ENCODE results near the gene IL12B.

The IL12B gene

GRCh38 chr5:159324102-159324755 is 6.1 kb downstream of the IL12B start:
- no peaks in the 10 kb centered on the region for H3K36me3 Mint-ChIP-seq (ENCODE audit: insufficient read depth)
- H3K4me1 Mint-ChIP-seq (ENCODE audit: low read depth in 2 of 2), result no peaks in the 10 kb centered on the region
- H3K9me3 Mint-ChIP-seq, result no peaks in the 10 kb centered on the region
- no peak overlapping the region for H3K27ac Mint-ChIP-seq
- peaks cover 19 to 20% of the 10 kb centered on the region in 2 donors for H3K27me3 Mint-ChIP-seq
- ATAC-seq (replicated peaks) (no peak), DNase-seq (no peak)
- H3K4me3 Mint-ChIP-seq, result no peak overlapping the region

- H3K4me1 Mint-ChIP-seq (ENCODE audit: low read depth in 2 of 2), result no peaks in the 10 kb centered on the region
- ATAC-seq (replicated peaks) (no peak), DNase-seq (no peak)
- peaks cover 19 to 20% of the 10 kb centered on the region in 2 donors for H3K27me3 Mint-ChIP-seq
- H3K4me3 Mint-ChIP-seq, result no peak overlapping the region
- H3K36me3 Mint-ChIP-seq (ENCODE audit: insufficient read depth), result no peaks in the 10 kb centered on the region
- H3K9me3 Mint-ChIP-seq, result no peaks in the 10 kb centered on the region
- H3K27ac Mint-ChIP-seq, result no peak overlapping the region
These were observed 8.1 kb downstream of the IL12B start for GRCh38 chr5:159322180-159322579.

GRCh38 chr5:159319832-159320231 is 10.5 kb downstream of the IL12B start:
- Mint-ChIP-seq H3K27me3 (peaks cover 5 to 11% of the 10 kb centered on the region in 2 donors), H3K9me3 (no peaks in the 10 kb centered on the region), H3K36me3 (ENCODE audit: insufficient read depth) (no peaks in the 10 kb centered on the region), H3K4me3 (no peak overlapping the region), H3K4me1 (ENCODE audit: low read depth in 2 of 2) (no peaks in the 10 kb centered on the region), H3K27ac (no peak overlapping the region)
- no peak for ATAC-seq (replicated peaks)
- no peak for DNase-seq

GRCh38 chr5:159319363-159319762 is 10.9 kb downstream of the IL12B start:
- Mint-ChIP-seq H3K27ac (no peak overlapping the region), H3K36me3 (ENCODE audit: insufficient read depth) (no peaks in the 10 kb centered on the region), H3K9me3 (no peaks in the 10 kb centered on the region), H3K27me3 (peaks cover 2 to 11% of the 10 kb centered on the region in 2 donors), H3K4me1 (ENCODE audit: low read depth in 2 of 2) (no peaks in the 10 kb centered on the region), H3K4me3 (no peak overlapping the region)
- DNase-seq (no peak), ATAC-seq (replicated peaks) (no peak)

- DNase-seq (no peak), ATAC-seq (replicated peaks) (no peak)
- Mint-ChIP-seq H3K27ac (no peak overlapping the region), H3K27me3 (peaks cover 10 to 11% of the 10 kb centered on the region in 2 donors), H3K9me3 (no peaks in the 10 kb centered on the region), H3K4me3 (no peak overlapping the region), H3K36me3 (ENCODE audit: insufficient read depth) (no peaks in the 10 kb centered on the region), H3K4me1 (ENCODE audit: low read depth in 2 of 2) (no peaks in the 10 kb centered on the region)
These were observed 11.8 kb downstream of the IL12B start for GRCh38 chr5:159318448-159318847.

GRCh38 chr5:159317849-159318248 is 12.4 kb downstream of the IL12B start:
- peaks cover 10 to 16% of the 10 kb centered on the region in 2 donors for H3K27me3 Mint-ChIP-seq
- H3K4me1 Mint-ChIP-seq (ENCODE audit: low read depth in 2 of 2), result no peaks in the 10 kb centered on the region
- no peaks in the 10 kb centered on the region for H3K9me3 Mint-ChIP-seq
- no peak overlapping the region for H3K4me3 Mint-ChIP-seq
- ATAC-seq (replicated peaks) (no peak), DNase-seq (no peak)
- H3K36me3 Mint-ChIP-seq (ENCODE audit: insufficient read depth), result no peaks in the 10 kb centered on the region
- no peak overlapping the region for H3K27ac Mint-ChIP-seq

- Mint-ChIP-seq H3K27me3 (peaks cover 11 to 27% of the 10 kb centered on the region in 2 donors), H3K9me3 (no peaks in the 10 kb centered on the region), H3K4me1 (ENCODE audit: low read depth in 2 of 2) (no peaks in the 10 kb centered on the region), H3K36me3 (ENCODE audit: insufficient read depth) (no peaks in the 10 kb centered on the region), H3K4me3 (no peak overlapping the region), H3K27ac (no peak overlapping the region)
- ATAC-seq (replicated peaks), result peak; percentile 68
- DNase-seq, result peak; percentile 21 to 37 (median 33)
These were observed 13.5 kb downstream of the IL12B start for GRCh38 chr5:159316519-159317383.

- no peak overlapping the region for H3K27ac Mint-ChIP-seq
- H3K9me3 Mint-ChIP-seq, result no peaks in the 10 kb centered on the region
- H3K4me1 Mint-ChIP-seq (ENCODE audit: low read depth in 2 of 2), result peaks cover 0 to 8% of the 10 kb centered on the region in 2 donors
- no peaks in the 10 kb centered on the region for H3K36me3 Mint-ChIP-seq (ENCODE audit: insufficient read depth)
- no peak for DNase-seq
- ATAC-seq (replicated peaks), result no peak
- H3K27me3 Mint-ChIP-seq, result peaks cover 41 to 54% of the 10 kb centered on the region in 2 donors
- H3K4me3 Mint-ChIP-seq, result no peak overlapping the region
These were observed 17.1 kb downstream of the IL12B start for GRCh38 chr5:159313197-159313596.

GRCh38 chr5:159311063-159311462 is 19.2 kb downstream of the IL12B start:
- ATAC-seq (replicated peaks) (no peak), DNase-seq (no peak)
- Mint-ChIP-seq H3K27ac (no peak overlapping the region), H3K4me1 (ENCODE audit: low read depth in 2 of 2) (peaks cover 0 to 8% of the 10 kb centered on the region in 2 donors), H3K9me3 (no peaks in the 10 kb centered on the region), H3K36me3 (ENCODE audit: insufficient read depth) (no peaks in the 10 kb centered on the region), H3K27me3 (peaks cover 50 to 59% of the 10 kb centered on the region in 2 donors), H3K4me3 (no peak overlapping the region)

GRCh38 chr5:159310511-159310910 is 19.8 kb downstream of the IL12B start:
- Mint-ChIP-seq H3K4me1 (ENCODE audit: low read depth in 2 of 2) (peaks cover 0 to 8% of the 10 kb centered on the region in 2 donors), H3K27me3 (peaks cover 50 to 59% of the 10 kb centered on the region in 2 donors), H3K9me3 (no peaks in the 10 kb centered on the region), H3K36me3 (ENCODE audit: insufficient read depth) (no peaks in the 10 kb centered on the region), H3K27ac (no peak overlapping the region), H3K4me3 (peak overlapping the region in 1 of 2 donors; percentile 17)
- ATAC-seq (replicated peaks), result peak; percentile 52
- DNase-seq, result no peak

- Mint-ChIP-seq H3K4me3 (peak overlapping the region in 1 of 2 donors; percentile 17), H3K9me3 (no peaks in the 10 kb centered on the region), H3K27me3 (peaks cover 50 to 59% of the 10 kb centered on the region in 2 donors), H3K36me3 (ENCODE audit: insufficient read depth) (no peaks in the 10 kb centered on the region), H3K27ac (no peak overlapping the region), H3K4me1 (ENCODE audit: low read depth in 2 of 2) (peaks cover 0 to 8% of the 10 kb centered on the region in 2 donors)
- ATAC-seq (replicated peaks), result no peak
- no peak for DNase-seq
These were observed 20.4 kb downstream of the IL12B start for GRCh38 chr5:159309689-159310433.

GRCh38 chr5:159304961-159305595 is 25.2 kb downstream of the IL12B start:
- Mint-ChIP-seq H3K27ac (no peak overlapping the region), H3K9me3 (peaks cover 7 to 17% of the 10 kb centered on the region in 2 donors), H3K4me3 (no peak overlapping the region), H3K36me3 (ENCODE audit: insufficient read depth) (no peaks in the 10 kb centered on the region), H3K4me1 (ENCODE audit: low read depth in 2 of 2) (peaks cover 0 to 2% of the 10 kb centered on the region in 2 donors), H3K27me3 (peaks cover 45 to 56% of the 10 kb centered on the region in 2 donors)
- DNase-seq, result no peak
- no peak for ATAC-seq (replicated peaks)

- ATAC-seq (replicated peaks) (no peak), DNase-seq (no peak)
- Mint-ChIP-seq H3K4me1 (ENCODE audit: low read depth in 2 of 2) (no peaks in the 10 kb centered on the region), H3K36me3 (ENCODE audit: insufficient read depth) (no peaks in the 10 kb centered on the region), H3K4me3 (no peak overlapping the region), H3K27me3 (peaks cover 40 to 47% of the 10 kb centered on the region in 2 donors), H3K27ac (no peak overlapping the region), H3K9me3 (peaks cover 9 to 17% of the 10 kb centered on the region in 2 donors)
These were observed 27.0 kb downstream of the IL12B start for GRCh38 chr5:159303286-159303685.

Data from effector memory CD8-positive, alpha-beta T cell (primary cell).